HT1080 (cell line): ENCODE measurements around the gene INSYN1. TPM values are rescaled to one million over a fixed set of nuclear protein-coding genes. Genes with fewer than 3 reads are reported as not detected.

Experiments used
- DNase-seq: peaks from one replicate; pipeline ENCODE4 v3.0.0-alpha.2; 2015; ENCODE audit warnings: low read depth
- total RNA-seq: library from RNA; depleted of rRNA; stranded (reverse); fragments of >200 nt; shearing (Covaris generic); gene quantifications from 2 replicates; pipeline ENCODE4 v1.2.3, GENCODE V29; 2014; rRNA removed

INSYN1 gene
- total RNA-seq, 1 experiment from 2014 or later = 0.53 TPM

- no peak for DNase-seq
These were observed 64.7 kb downstream of the INSYN1 start for GRCh38 chr15:73688455-73688854.

- no peak for DNase-seq
These were observed 65.8 kb downstream of the INSYN1 start for GRCh38 chr15:73687351-73687750.

GRCh38 chr15:73686781-73687256 lies 66.3 kb downstream of the INSYN1 start:
- peak; percentile 86 for DNase-seq

GRCh38 chr15:73685981-73686380 lies 67.2 kb downstream of the INSYN1 start:
- DNase-seq = no peak

Other genes with a start within 250 kb of the INSYN1 start
- 107 and 118 TPM in 2 replicates for gene NPTN, start 120.0 kb downstream of the INSYN1 start, total RNA-seq
- gene CD276, start 69.0 kb downstream of the INSYN1 start, total RNA-seq = 51.6 and 69.2 TPM in 2 replicates
- not detected in 2 replicates for gene TBC1D21, start 120.2 kb upstream of the INSYN1 start, total RNA-seq
- gene LOXL1, start 173.1 kb upstream of the INSYN1 start, total RNA-seq = 51.8 and 67.5 TPM in 2 replicates
- gene STOML1, start 238.9 kb upstream of the INSYN1 start, total RNA-seq = 27.5 and 28.3 TPM in 2 replicates
- gene PML, start 241.4 kb upstream of the INSYN1 start, total RNA-seq = 31.9 and 39.2 TPM in 2 replicates